Suprapubic skin (tissue), 3 donors: ENCODE results near the gene RBM17.

ENCODE experiments used
- CTCF ChIP-seq, 2 donors: fragments of 200-600 bp in 1 of 2; fragments of 450-650 bp in 1 of 2; sonication (generic) in 1 of 2; IDR thresholded peaks; one replicate each; pipeline ENCODE4 v1.5.1; 2016 to 2019; ENCODE audit warnings: antibody characterized with exemption in 2 of 2, mild to moderate bottlenecking in 1 of 2, moderate library complexity in 1 of 2
- EP300 ChIP-seq: sonication (generic); formaldehyde crosslinking; IDR thresholded peaks from one replicate; pipeline ENCODE4 v1.6.1; 2017; ENCODE audit warnings: antibody characterized with exemption
- POLR2A ChIP-seq, 2 donors: fragments of 450-650 bp; IDR thresholded peaks; one replicate each; pipeline ENCODE4 v1.6.1; 2017; ENCODE audit warnings: antibody characterized with exemption in 2 of 2, mild to moderate bottlenecking in 2 of 2, moderate library complexity in 2 of 2

- TF ChIP-seq POLR2A (IDR thresholded peaks at IDR 0.05) (no peak), EP300 (no peak), CTCF (IDR thresholded peaks at IDR 0.05) (no peak)
These were observed 39.9 kb downstream of the RBM17 start for GRCh38 chr10:6128591-6129251.
